Measurements from ENCODE around the gene USP40. TPM values are rescaled to one million over a fixed set of nuclear protein-coding genes. Genes with fewer than 3 reads are reported as not detected.

USP40 gene
- total and polyA plus RNA-seq, 10 of the 15 experiments (the other 5 are each of a cell fraction or from before 2014, with no cell fraction given) = 3.4 to 20.8 (median 15.2) TPM

- TF ChIP-seq MTA2 (IDR thresholded peaks at IDR 0.05; ENCODE audit: low read depth) (peak; percentile 81), TBL1XR1 (IDR thresholded peaks at IDR 0.05; ENCODE audit: low read depth, low read length) (no peak), SRF (IDR thresholded peaks at IDR 0.05; ENCODE audit: low read depth in 2 of 2, low read length in 2 of 2) (no peak), RBBP5 (conservative IDR thresholded peaks at IDR 0.05) (no peak), NFXL1 (IDR thresholded peaks at IDR 0.05; ENCODE audit: borderline replicate concordance) (no peak), CTCF (IDR thresholded peaks at IDR 0.05 in 2 of 3, conservative IDR thresholded peaks at IDR 0.05 in 1 of 3; ENCODE audit: control insufficient read depth in 2 of 3, extremely low read depth in 1 of 3, insufficient read depth in 1 of 3, low read depth in 3 of 3, low read length in 3 of 3) (no peak), IRF4 (IDR thresholded peaks at IDR 0.05; ENCODE audit: low read depth, low read length) (0 out of 2 replicates have a peak, but pooled peaks have one; percentile 28), ZNF274 (IDR thresholded peaks at IDR 0.05; ENCODE audit: insufficient read depth, insufficient read length) (no peak), NRF1 (conservative IDR thresholded peaks at IDR 0.05; ENCODE audit: low read depth, low read length) (no peak), SMARCA5 (IDR thresholded peaks at IDR 0.05) (no peak), ATF2 (IDR thresholded peaks at IDR 0.05; ENCODE audit: low read length) (peak; percentile 70), ESRRA (IDR thresholded peaks at IDR 0.05; ENCODE audit: low read length) (no peak), CEBPB (IDR thresholded peaks at IDR 0.05; ENCODE audit: borderline replicate concordance in 1 of 2, low read depth in 2 of 2, low read length in 2 of 2) (no peak), SKIL (IDR thresholded peaks at IDR 0.05; ENCODE audit: low read depth, poor library complexity, severe bottlenecking) (peak; percentile 99), RELB (IDR thresholded peaks at IDR 0.05; ENCODE audit: low read depth) (peak; percentile 61; the same call in 1 of the 2 replicates), NR2C2 (IDR thresholded peaks at IDR 0.05; ENCODE audit: borderline replicate concordance, control insufficient read depth, insufficient read length, low read depth) (no peak), MTA3 (IDR thresholded peaks at IDR 0.05; ENCODE audit: borderline replicate concordance, low read length) (no peak), DPF2 (IDR thresholded peaks at IDR 0.05) (peak; percentile 86), ZNF384 (IDR thresholded peaks at IDR 0.05; ENCODE audit: borderline replicate concordance, low read depth, low read length) (no peak), NR2F1 (conservative IDR thresholded peaks at IDR 0.05) (peak; percentile 82), KLF5 (IDR thresholded peaks at IDR 0.05; ENCODE audit: partially characterized antibody) (no peak), JUNB (IDR thresholded peaks at IDR 0.05) (peak; percentile 91), TARDBP (IDR thresholded peaks at IDR 0.05; ENCODE audit: borderline replicate concordance) (no peak), CREM (IDR thresholded peaks at IDR 0.05; ENCODE audit: low read depth) (peak; percentile 25; the same call in 1 of the 2 replicates), CBFB (IDR thresholded peaks at IDR 0.05; ENCODE audit: low read depth) (no peak)
Observed at GRCh38 chr2:233519787-233520611, 46.6 kb downstream of the USP40 start (continued).

Measured in GM12878 (cell line).